OCI-LY1 (cell line): ENCODE results near the gene RCOR3.
"Not testable (repeated sequence)": the region's sequence is repeated elsewhere in the genome, so short reads cannot be mapped to it uniquely, and the experiment has no call there.

Experiments
- CTCF ChIP-seq: fragments of 200-600 bp; sonication (generic), shearing (Covaris generic); IDR thresholded peaks from 2 replicates; pipeline ENCODE4 v1.5.1; 2017; ENCODE audit warnings: mild to moderate bottlenecking, antibody characterized with exemption, low read length, moderate library complexity, mixed read lengths
- EZH2 ChIP-seq: fragments of 200-600 bp; sonication (generic), shearing (Covaris generic); IDR thresholded peaks from 2 replicates; pipeline ENCODE4 v1.8.0; 2017; ENCODE audit warnings: borderline replicate concordance, mixed run types, mild to moderate bottlenecking, antibody characterized with exemption, low read length, moderate library complexity, mixed read lengths

- not testable (repeated sequence) for TF ChIP-seq CTCF, EZH2
Measured at GRCh38 chr1:211222469-211223234, 36.5 kb upstream of the RCOR3 start.
